Omental fat pad (tissue), 4 donors: ENCODE measurements around the gene PCGF5. TPM values are rescaled to one million over a fixed set of nuclear protein-coding genes. Genes with fewer than 3 reads are reported as not detected.

Source experiments
- ATAC-seq: fragments of 150-250 bp; one replicate; pipeline ENCODE4 v1.9.1; 2016; ENCODE audit warnings: mild to moderate bottlenecking, moderate library complexity; ENCODE audit not compliant: low FRiP score
- DNase-seq: peaks from one replicate; pipeline ENCODE4 v3.0.0-alpha.2; 2019; ENCODE audit warnings: low spot score
- total RNA-seq, 4 donors: library from RNA; depleted of rRNA; stranded (reverse); fragments of >200 nt; gene quantifications; one replicate each; pipeline ENCODE4 v1.1.0, GENCODE V29; 2016
- TF ChIP-seq, protein P1 (sequence below), 3 donors: fragments of 450-650 bp; IDR thresholded peaks; one replicate each; pipeline ENCODE4 v1.5.1; 2016 to 2017; ENCODE audit warnings: antibody characterized with exemption in 3 of 3, mild to moderate bottlenecking in 3 of 3, moderate library complexity in 2 of 3

The PCGF5 gene
- total RNA-seq, 4 donors from 2014 or later: 31.9 to 55.4 (median 42.5) TPM

GRCh38 chr10:91190388-91190870 lies 30.0 kb upstream of the PCGF5 start:
- ATAC-seq: peak; percentile 74

DNA sequence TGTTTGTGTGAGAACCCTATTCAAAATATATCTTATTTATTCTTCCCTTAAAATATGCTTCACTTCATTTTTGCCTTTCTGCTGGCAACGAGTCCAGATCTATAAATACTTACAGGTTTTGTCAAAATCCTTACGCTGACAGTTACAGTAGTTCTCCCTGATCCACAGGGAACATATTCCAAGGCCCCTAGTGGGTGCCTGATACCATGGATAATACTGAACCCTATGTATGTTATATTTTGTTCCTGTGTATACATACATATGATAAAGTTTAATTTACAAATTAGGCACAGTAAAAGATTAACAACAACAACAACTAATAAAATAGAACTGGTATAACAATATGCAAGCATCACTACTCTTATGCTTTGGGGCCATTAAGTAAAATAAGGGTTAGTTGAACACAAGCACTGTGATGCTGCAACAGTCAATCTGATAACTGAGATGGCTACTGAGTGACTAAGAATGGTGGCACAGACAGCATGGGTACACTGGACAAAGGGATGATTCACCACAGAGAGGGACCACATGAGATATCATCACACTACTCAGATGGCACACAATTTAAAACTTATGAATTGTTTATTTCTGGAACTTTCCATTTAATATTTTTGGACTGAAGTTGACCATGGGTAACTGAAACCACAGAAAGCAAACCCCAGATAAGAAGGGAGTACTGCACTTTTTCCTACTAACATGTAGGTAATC lies 29.4 kb upstream of the PCGF5 start:
- DNase-seq (no peak), ATAC-seq (no peak)
- TF ChIP-seq, protein P1, sequence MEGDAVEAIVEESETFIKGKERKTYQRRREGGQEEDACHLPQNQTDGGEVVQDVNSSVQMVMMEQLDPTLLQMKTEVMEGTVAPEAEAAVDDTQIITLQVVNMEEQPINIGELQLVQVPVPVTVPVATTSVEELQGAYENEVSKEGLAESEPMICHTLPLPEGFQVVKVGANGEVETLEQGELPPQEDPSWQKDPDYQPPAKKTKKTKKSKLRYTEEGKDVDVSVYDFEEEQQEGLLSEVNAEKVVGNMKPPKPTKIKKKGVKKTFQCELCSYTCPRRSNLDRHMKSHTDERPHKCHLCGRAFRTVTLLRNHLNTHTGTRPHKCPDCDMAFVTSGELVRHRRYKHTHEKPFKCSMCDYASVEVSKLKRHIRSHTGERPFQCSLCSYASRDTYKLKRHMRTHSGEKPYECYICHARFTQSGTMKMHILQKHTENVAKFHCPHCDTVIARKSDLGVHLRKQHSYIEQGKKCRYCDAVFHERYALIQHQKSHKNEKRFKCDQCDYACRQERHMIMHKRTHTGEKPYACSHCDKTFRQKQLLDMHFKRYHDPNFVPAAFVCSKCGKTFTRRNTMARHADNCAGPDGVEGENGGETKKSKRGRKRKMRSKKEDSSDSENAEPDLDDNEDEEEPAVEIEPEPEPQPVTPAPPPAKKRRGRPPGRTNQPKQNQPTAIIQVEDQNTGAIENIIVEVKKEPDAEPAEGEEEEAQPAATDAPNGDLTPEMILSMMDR (IDR thresholded peaks at IDR 0.05): no peak

More at GRCh38 chr10:91190388-91190870, 30.0 kb upstream of the PCGF5 start:
- no peak for DNase-seq
- TF ChIP-seq, protein P1 (IDR thresholded peaks at IDR 0.05): no peak

GRCh38 chr10:91191584-91191919 lies 28.9 kb upstream of the PCGF5 start:
- DNase-seq (no peak), ATAC-seq (no peak)
- TF ChIP-seq, protein P1 (IDR thresholded peaks at IDR 0.05): no peak

GRCh38 chr10:91194497-91195179 lies 25.8 kb upstream of the PCGF5 start:
- TF ChIP-seq, protein P1 (IDR thresholded peaks at IDR 0.05): no peak
- DNase-seq (no peak), ATAC-seq (no peak)

DNA sequence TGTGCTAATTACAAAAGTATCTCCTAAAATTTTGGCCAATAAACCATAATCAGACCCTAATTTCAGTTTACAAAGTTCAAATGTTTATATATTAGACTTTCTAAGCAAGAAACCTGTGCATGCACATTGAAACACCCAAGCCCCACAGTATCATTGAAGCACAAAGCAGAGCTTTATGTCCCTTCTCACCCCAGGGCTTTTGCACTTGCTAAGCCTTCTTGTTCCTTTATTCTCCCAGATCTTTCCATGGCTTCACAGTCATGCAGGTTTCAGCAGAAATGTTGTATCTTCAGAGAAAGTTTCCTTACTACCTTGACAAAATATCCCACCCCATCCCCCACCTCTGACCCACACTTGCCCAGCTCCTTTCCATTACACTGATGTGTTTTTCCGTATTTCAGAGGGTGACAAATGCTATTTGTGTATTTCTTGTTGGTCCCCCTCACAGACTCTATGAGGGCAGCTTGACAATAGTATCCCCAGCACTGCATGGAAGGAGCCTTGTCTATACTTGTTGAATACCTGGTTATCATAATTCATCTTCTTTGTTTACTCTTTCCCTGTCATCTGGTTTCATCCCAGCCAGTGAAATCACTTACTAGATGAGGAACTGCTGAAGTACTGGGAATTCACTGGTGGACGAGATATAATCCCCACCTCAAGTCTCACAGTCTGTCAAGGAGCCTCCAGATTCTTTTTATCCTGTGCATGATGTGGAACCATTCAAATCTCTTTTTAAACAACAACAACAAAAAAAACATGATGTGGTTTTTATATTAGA lies 24.0 kb upstream of the PCGF5 start:
- ATAC-seq: no peak
- no peak for DNase-seq
- TF ChIP-seq, protein P1 (IDR thresholded peaks at IDR 0.05): no peak

GRCh38 chr10:91197127-91197526 lies 23.3 kb upstream of the PCGF5 start:
- DNase-seq (no peak), ATAC-seq (peak; percentile 74)
- TF ChIP-seq, protein P1 (IDR thresholded peaks at IDR 0.05): no peak
